Liver (tissue), 9 donors: ENCODE measurements around the gene CBR3. TPM values are rescaled to one million over a fixed set of nuclear protein-coding genes. Genes with fewer than 3 reads are reported as not detected.

Experiments used
- DNase-seq: peaks from one replicate; pipeline ENCODE4 v3.0.0-alpha.2; 2017; ENCODE audit warnings: low spot score
- H3K27ac ChIP-seq, 2 donors: one replicate each; pipeline ENCODE4 v1.7.0; 2013; ENCODE audit warnings: inconsistent platforms in 2 of 2, low read length in 2 of 2, control low read depth in 1 of 2, low read depth in 1 of 2, mild to moderate bottlenecking in 1 of 2
- H3K27me3 ChIP-seq, 4 donors: one replicate each; pipeline versions ENCODE4 v1.6.1 to v1.7.0; 2013; ENCODE audit warnings: low read length in 3 of 4, inconsistent platforms in 1 of 4, mild to moderate bottlenecking in 1 of 4, moderate library complexity in 1 of 4; ENCODE audit not compliant: control insufficient read depth in 4 of 4, insufficient read depth in 4 of 4
- H3K36me3 ChIP-seq, 4 donors: one replicate each; pipeline versions ENCODE4 v1.6.1 to v1.7.0; 2013; ENCODE audit warnings: low read length in 3 of 4, mild to moderate bottlenecking in 3 of 4, low read depth in 1 of 4, moderate library complexity in 1 of 4; ENCODE audit not compliant: control insufficient read depth in 4 of 4, insufficient read depth in 3 of 4
- H3K4me1 ChIP-seq, 4 donors: one replicate each; pipeline versions ENCODE4 v1.6.1 to v1.7.0; 2013; ENCODE audit warnings: low read length in 3 of 4, mild to moderate bottlenecking in 3 of 4, moderate library complexity in 1 of 4; ENCODE audit not compliant: control insufficient read depth in 4 of 4, insufficient read depth in 4 of 4
- H3K4me3 ChIP-seq, 3 donors: one replicate each; pipeline versions ENCODE4 v1.6.1 to v1.7.0; 2013; ENCODE audit warnings: low read length in 3 of 3, control low read depth in 1 of 3, low read depth in 1 of 3, mild to moderate bottlenecking in 1 of 3
- H3K9ac ChIP-seq, 2 donors: one replicate each; pipeline ENCODE4 v1.7.0; 2013; ENCODE audit warnings: low read length in 2 of 2, mild to moderate bottlenecking in 2 of 2, moderate library complexity in 2 of 2, control low read depth in 1 of 2, low read depth in 1 of 2
- H3K9me3 ChIP-seq, 4 donors: one replicate each; pipeline versions ENCODE4 v1.6.1 to v1.7.0; 2013; ENCODE audit warnings: low read length in 3 of 4; ENCODE audit not compliant: control insufficient read depth in 4 of 4
- ATF3 ChIP-seq: IDR thresholded peaks from 2 replicates; pipeline ENCODE4 v1.6.1; 2016; ENCODE audit warnings: antibody characterized with exemption
- CTCF ChIP-seq: fragments of 150-350 bp; IDR thresholded peaks from 2 replicates; pipeline ENCODE4 v1.5.1; 2017; ENCODE audit warnings: improper control_type of control experiment, low read depth, low read length; ENCODE audit not compliant: missing input control
- EGR1 ChIP-seq, 2 donors: IDR thresholded peaks; 2 replicates each; pipeline ENCODE4 v1.6.1; 2016 to 2018; ENCODE audit warnings: antibody characterized with exemption in 2 of 2, low read depth in 2 of 2
- HNF4A ChIP-seq, 2 donors: conservative IDR thresholded peaks; 2 replicates each; pipeline ENCODE4 v1.6.1; 2016; ENCODE audit warnings: antibody characterized with exemption in 2 of 2, mild to moderate bottlenecking in 2 of 2
- JUND ChIP-seq, 2 donors: IDR thresholded peaks; 2 replicates each; pipeline ENCODE4 v1.6.1; 2016; ENCODE audit warnings: antibody characterized with exemption in 2 of 2
- MAX ChIP-seq: IDR thresholded peaks from 2 replicates; pipeline ENCODE4 v1.6.1; 2016; ENCODE audit warnings: antibody characterized with exemption
- NR2F2 ChIP-seq: IDR thresholded peaks from 2 replicates; pipeline ENCODE4 v1.6.1; 2016; ENCODE audit warnings: antibody characterized with exemption
- RAD21 ChIP-seq, 2 donors: IDR thresholded peaks; 2 replicates each; pipeline ENCODE4 v1.6.1; 2016; ENCODE audit warnings: antibody characterized with exemption in 2 of 2, mild to moderate bottlenecking in 2 of 2
- REST ChIP-seq: IDR thresholded peaks from 2 replicates; pipeline ENCODE4 v1.6.1; 2016; ENCODE audit warnings: antibody characterized with exemption, mild to moderate bottlenecking
- RXRA ChIP-seq, 2 donors: IDR thresholded peaks; 2 replicates each; pipeline ENCODE4 v1.6.1; 2017 to 2018; ENCODE audit warnings: antibody characterized with exemption in 2 of 2, mild to moderate bottlenecking in 1 of 2
- SP1 ChIP-seq: IDR thresholded peaks from 2 replicates; pipeline ENCODE4 v1.6.1; 2018; ENCODE audit warnings: antibody characterized with exemption, mild to moderate bottlenecking
- TAF1 ChIP-seq: conservative IDR thresholded peaks from 2 replicates; pipeline ENCODE4 v1.6.1; 2016; ENCODE audit warnings: antibody characterized with exemption, mild to moderate bottlenecking
- YY1 ChIP-seq: IDR thresholded peaks from 2 replicates; pipeline ENCODE4 v1.6.1; 2016; ENCODE audit warnings: antibody characterized with exemption, mild to moderate bottlenecking
- ZBTB33 ChIP-seq: IDR thresholded peaks from 2 replicates; pipeline ENCODE4 v1.6.1; 2016; ENCODE audit warnings: antibody characterized with exemption
- WGBS: extraction: QIAGEN DNeasy Blood & Tissue Kit; methylation state at CpG from one replicate; pipeline ENCODE4 v1.1.7; 2013; 5-methylcytosine and 5-hydroxymethylcytosine counted together
- polyA plus RNA-seq, 2 donors: library from polyadenylated mRNA; stranded (reverse) in 1 of 2; unstranded in 1 of 2; fragments of 200-250 nt in 1 of 2; fragments of >200 nt in 1 of 2; fragmentation: Nextera tagmentation in 1 of 2; extraction: Ambion mirVana in 1 of 2; gene quantifications; one replicate each; pipeline versions ENCODE4 v1.2.1 to v1.2.3, GENCODE V29; 2013 to 2015
- total RNA-seq, 2 donors: library from RNA; depleted of rRNA; stranded (reverse); fragments of >200 nt; gene quantifications; one replicate each; pipeline ENCODE4 v1.2.3, GENCODE V29; 2014
- donor health status: healthy.
- donor health status: healthy.
- donor health status: healthy.
- donor health status: healthy.
- donor health status: healthy.

Gene CBR3
- total and polyA plus RNA-seq, 4 donors: 0.31 to 0.70 (median 0.47) TPM

- no peak for TF ChIP-seq MAX
- TF ChIP-seq RAD21 (IDR thresholded peaks at IDR 0.05): no peak
Measured at GRCh38 chr21:36126208-36126565, 8.7 kb upstream of the CBR3 start (continued).

- Histone ChIP-seq H3K27ac (no peak overlapping the region), H3K4me3 (no peak overlapping the region), H3K27me3 (no peaks in the 10 kb centered on the region), H3K9ac (no peak overlapping the region), H3K4me1 (peaks cover 0 to 14% (median 7%) of the 10 kb centered on the region in 4 donors), H3K36me3 (no peaks in the 10 kb centered on the region), H3K9me3 (no peaks in the 10 kb centered on the region)
- WGBS: 93% methylated on average over 5 of the region's 5 CpGs
- TF ChIP-seq REST: no peak
- TF ChIP-seq JUND (IDR thresholded peaks at IDR 0.05): no peak
- no peak for TF ChIP-seq ZBTB33
- no peak for TF ChIP-seq EGR1 (IDR thresholded peaks at IDR 0.05; ENCODE audit: low read depth in 2 of 2)
- no peak for TF ChIP-seq ATF3
- no peak for TF ChIP-seq SP1
- no peak for TF ChIP-seq TAF1
- TF ChIP-seq CTCF: no peak
- no peak for TF ChIP-seq YY1
- TF ChIP-seq RXRA (IDR thresholded peaks at IDR 0.05): no peak
- no peak for TF ChIP-seq RAD21 (IDR thresholded peaks at IDR 0.05)
- no peak for TF ChIP-seq NR2F2
- no peak for TF ChIP-seq MAX
- TF ChIP-seq HNF4A (conservative IDR thresholded peaks at IDR 0.05): no peak
- no peak for DNase-seq
Measured at GRCh38 chr21:36126621-36127110, 8.2 kb upstream of the CBR3 start.
